OCI-LY3 (cell line): ENCODE data around the gene ZNF70.

Experiments used
- EZH2phosphoT487 ChIP-seq: fragments of 200-600 bp; shearing (Covaris generic); IDR thresholded peaks from 2 replicates; pipeline ENCODE4 v1.6.1; 2018; ENCODE audit warnings: antibody characterized with exemption, mixed run types, low read depth
- TF ChIP-seq, protein P1 (sequence below): fragments of 200-600, 300-600 bp; sonication (generic); IDR thresholded peaks from 2 replicates; pipeline ENCODE4 v1.5.1; 2014; ENCODE audit warnings: antibody characterized with exemption, low read length, low read depth

DNA sequence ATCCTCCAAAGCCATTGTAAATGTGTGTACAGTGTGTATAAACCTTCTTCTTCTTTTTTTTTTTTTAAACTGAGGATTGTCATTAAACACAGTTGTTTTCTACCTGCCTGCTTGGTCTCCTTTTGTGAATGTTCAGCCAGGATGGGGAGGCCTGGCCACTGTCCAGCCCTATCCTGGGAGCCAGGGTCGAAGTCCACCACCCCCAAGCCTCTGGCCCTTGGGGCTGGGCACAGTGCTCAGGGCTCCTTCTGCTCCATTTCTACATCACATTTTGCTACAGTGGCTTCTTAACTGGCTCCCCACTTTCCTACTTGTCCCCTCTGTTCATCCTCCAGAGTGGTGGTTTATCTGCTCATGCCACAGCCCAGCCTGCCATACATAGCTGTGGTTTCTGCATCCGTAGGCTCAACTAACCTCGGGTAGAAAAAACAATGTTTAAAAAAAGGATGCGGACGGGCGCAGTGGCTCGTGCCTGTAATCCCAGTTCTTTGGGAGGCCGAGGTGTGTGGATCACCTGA is 33.4 kb upstream of the ZNF70 start:
- TF ChIP-seq, protein P1, sequence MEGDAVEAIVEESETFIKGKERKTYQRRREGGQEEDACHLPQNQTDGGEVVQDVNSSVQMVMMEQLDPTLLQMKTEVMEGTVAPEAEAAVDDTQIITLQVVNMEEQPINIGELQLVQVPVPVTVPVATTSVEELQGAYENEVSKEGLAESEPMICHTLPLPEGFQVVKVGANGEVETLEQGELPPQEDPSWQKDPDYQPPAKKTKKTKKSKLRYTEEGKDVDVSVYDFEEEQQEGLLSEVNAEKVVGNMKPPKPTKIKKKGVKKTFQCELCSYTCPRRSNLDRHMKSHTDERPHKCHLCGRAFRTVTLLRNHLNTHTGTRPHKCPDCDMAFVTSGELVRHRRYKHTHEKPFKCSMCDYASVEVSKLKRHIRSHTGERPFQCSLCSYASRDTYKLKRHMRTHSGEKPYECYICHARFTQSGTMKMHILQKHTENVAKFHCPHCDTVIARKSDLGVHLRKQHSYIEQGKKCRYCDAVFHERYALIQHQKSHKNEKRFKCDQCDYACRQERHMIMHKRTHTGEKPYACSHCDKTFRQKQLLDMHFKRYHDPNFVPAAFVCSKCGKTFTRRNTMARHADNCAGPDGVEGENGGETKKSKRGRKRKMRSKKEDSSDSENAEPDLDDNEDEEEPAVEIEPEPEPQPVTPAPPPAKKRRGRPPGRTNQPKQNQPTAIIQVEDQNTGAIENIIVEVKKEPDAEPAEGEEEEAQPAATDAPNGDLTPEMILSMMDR = no peak
- no peak for TF ChIP-seq EZH2phosphoT487
